HepG2 (cell line): ENCODE measurements around the gene ATG16L2. TPM values are rescaled to one million over a fixed set of nuclear protein-coding genes. Genes with fewer than 3 reads are reported as not detected.

Experiments used
- ELF4 ChIP-seq: sonication (generic); formaldehyde crosslinking; IDR thresholded peaks from 2 replicates; pipeline ENCODE4 v1.5.0; 2020; ENCODE audit warnings: missing genetic modification reagents, mild to moderate bottlenecking, moderate library complexity, borderline replicate concordance
- FOXM1 ChIP-seq: sonication (generic); formaldehyde crosslinking; IDR thresholded peaks from 2 replicates; pipeline ENCODE4 v1.5.0; 2020; ENCODE audit warnings: missing genetic modification reagents
- FOXO1 ChIP-seq: sonication (generic); formaldehyde crosslinking; IDR thresholded peaks from 2 replicates; pipeline ENCODE4 v1.4.0; 2020; ENCODE audit warnings: missing genetic modification reagents
- KMT2B ChIP-seq: IDR thresholded peaks from 2 replicates; pipeline ENCODE4 v1.6.1; 2016; ENCODE audit warnings: missing genetic modification reagents, missing compliant biosample characterization
- PCBP1 ChIP-seq: fragments of 200-400 bp; formaldehyde crosslinking; IDR thresholded peaks from 2 replicates; pipeline ENCODE4 v1.6.1; 2017; ENCODE audit warnings: mild to moderate bottlenecking, low read depth, low read length, borderline replicate concordance
- SMC3 ChIP-seq: IDR thresholded peaks from 2 replicates; pipeline ENCODE4 v1.6.1; 2011; ENCODE audit warnings: low read length, improper control_type of control experiment
- TCF7L2 ChIP-seq: IDR thresholded peaks from 2 replicates; pipeline ENCODE4 v1.6.1; 2011; ENCODE audit warnings: mild to moderate bottlenecking, low read depth, low read length, moderate library complexity
- TMF1 ChIP-seq: sonication (generic); formaldehyde crosslinking; IDR thresholded peaks from 2 replicates; pipeline ENCODE4 v1.8.1; 2022; ENCODE audit warnings: low read depth, missing genetic modification reagents
- ZNF333 ChIP-seq: sonication (generic); formaldehyde crosslinking; IDR thresholded peaks from 2 replicates; pipeline ENCODE4 v1.4.0; 2020; ENCODE audit warnings: mild to moderate bottlenecking, missing genetic modification reagents, borderline replicate concordance
- ZNF431 ChIP-seq: sonication (generic); formaldehyde crosslinking; IDR thresholded peaks from 2 replicates; pipeline ENCODE4 v1.9.0; 2022; ENCODE audit warnings: missing genetic modification reagents, low read depth, mild to moderate bottlenecking, borderline replicate concordance
- ZNF546 ChIP-seq: sonication (generic); formaldehyde crosslinking; conservative IDR thresholded peaks from 2 replicates; pipeline ENCODE4 v1.8.1; 2023; ENCODE audit warnings: mild to moderate bottlenecking, missing genetic modification reagents
- ZNF567 ChIP-seq: sonication (generic); formaldehyde crosslinking; IDR thresholded peaks from 2 replicates; pipeline ENCODE4 v1.8.1; 2023; ENCODE audit warnings: mild to moderate bottlenecking, missing genetic modification reagents, borderline replicate concordance
- ZNF83 ChIP-seq: sonication (generic); formaldehyde crosslinking; IDR thresholded peaks from 2 replicates; pipeline ENCODE4 v1.4.0; 2020; ENCODE audit warnings: missing genetic modification reagents, mild to moderate bottlenecking, borderline replicate concordance
- ZSCAN31 ChIP-seq: sonication (generic); formaldehyde crosslinking; IDR thresholded peaks from 2 replicates; pipeline ENCODE4 v1.5.0; 2020; ENCODE audit warnings: low read depth, mild to moderate bottlenecking, missing genetic modification reagents
- polyA plus RNA-seq, 8 experiments: library from polyadenylated mRNA; depleted of rRNA in 3 of 8; stranded (reverse) in 7 of 8; unstranded in 1 of 8; fragments of >200 nt; fragmentation: Illumina TruSeq in 4 of 8; extraction: Trizol in 4 of 8; gene quantifications; 2 replicates each; pipeline versions ENCODE4 v1.2.1 to v1.2.3, GENCODE V29; 2011 to 2016; ENCODE audit warnings: low read depth in 4 of 8, missing spikeins in 1 of 8, mixed read lengths in 1 of 8; ENCODE audit not compliant: insufficient read depth in 1 of 8
- total RNA-seq, 5 experiments: library from RNA; depleted of rRNA; stranded (reverse); fragments of >200 nt; fragmentation: Illumina TruSeq; extraction: Trizol; gene quantifications; 2 replicates each; pipeline ENCODE4 v1.2.3, GENCODE V29; 2016; ENCODE audit warnings: low read depth in 1 of 5
- TF ChIP-seq, protein P1 (sequence below): sonication (generic); formaldehyde crosslinking; IDR thresholded peaks from 2 replicates; pipeline ENCODE4 v1.5.0; 2020; ENCODE audit warnings: missing genetic modification reagents
- TF ChIP-seq, protein P2 (sequence below): sonication (generic); formaldehyde crosslinking; IDR thresholded peaks from 2 replicates; pipeline ENCODE4 v1.4.0; 2020; ENCODE audit warnings: missing genetic modification reagents
- TF ChIP-seq, protein P3 (sequence below): sonication (generic); formaldehyde crosslinking; IDR thresholded peaks from 2 replicates; pipeline ENCODE4 v1.5.0; 2020; ENCODE audit warnings: mild to moderate bottlenecking, missing genetic modification reagents
- TF ChIP-seq, protein P4 (sequence below): sonication (generic); IDR thresholded peaks from 2 replicates; pipeline ENCODE4 v1.6.1; 2016; ENCODE audit warnings: low read depth, borderline replicate concordance
- TF ChIP-seq, protein P5 (sequence below): sonication (generic); formaldehyde crosslinking; IDR thresholded peaks from 2 replicates; pipeline ENCODE4 v1.4.0; 2020; ENCODE audit warnings: missing genetic modification reagents, borderline replicate concordance
- TF ChIP-seq, protein P6 (sequence below): sonication (generic); formaldehyde crosslinking; IDR thresholded peaks from 2 replicates; pipeline ENCODE4 v1.8.1; 2023; ENCODE audit warnings: missing genetic modification reagents, mild to moderate bottlenecking, borderline replicate concordance

Gene ATG16L2
- total and polyA plus RNA-seq, 2 of the 13 experiments (the other 11 are each of a cell fraction or from before 2014, with no cell fraction given), result 6.2 to 14.8 TPM

DNA sequence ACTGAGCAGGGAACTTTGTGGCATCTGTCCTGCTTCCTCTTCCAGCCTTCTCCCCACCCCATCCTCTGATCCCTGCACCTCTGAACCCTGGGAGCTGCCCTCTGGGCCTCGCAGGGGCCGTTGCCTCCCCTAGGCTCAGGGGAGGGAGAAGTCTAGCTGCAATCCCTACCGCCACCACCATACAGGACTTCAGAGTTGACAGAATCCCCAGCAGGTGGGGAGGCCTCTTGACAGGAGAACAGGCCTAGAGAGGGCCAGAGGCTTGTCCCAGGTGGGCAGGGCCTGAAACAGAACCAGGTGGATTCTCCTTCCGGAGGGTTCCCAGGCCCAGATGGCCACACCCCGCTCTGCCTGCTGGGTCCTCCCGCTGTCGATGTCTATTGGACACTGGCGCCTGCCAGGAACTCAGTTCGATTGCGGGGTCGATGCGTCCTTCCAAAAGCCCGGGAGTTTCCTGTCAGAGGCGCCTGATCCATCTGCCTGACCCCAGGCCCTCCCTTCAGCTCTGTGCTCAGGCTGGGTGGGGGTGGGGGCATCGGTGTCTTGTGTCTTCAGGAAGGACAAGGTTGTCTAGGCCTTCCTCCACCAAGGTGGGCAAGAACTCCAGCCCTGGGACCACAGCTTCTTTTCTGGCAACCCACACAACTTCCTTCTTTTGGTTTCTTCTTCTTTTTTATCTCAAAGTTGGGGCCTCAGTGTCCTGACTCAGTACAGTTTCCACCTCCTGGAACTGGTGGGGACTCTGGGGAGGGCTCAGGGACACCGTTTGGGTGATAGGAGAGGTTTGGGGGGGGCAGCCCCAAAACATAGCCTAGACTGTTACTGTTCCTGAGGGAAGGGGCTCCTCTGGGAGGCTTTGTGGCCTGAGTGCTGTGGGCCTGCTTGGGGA, 26.8 kb upstream of the ATG16L2 start (continued):
- TF ChIP-seq, protein P1, sequence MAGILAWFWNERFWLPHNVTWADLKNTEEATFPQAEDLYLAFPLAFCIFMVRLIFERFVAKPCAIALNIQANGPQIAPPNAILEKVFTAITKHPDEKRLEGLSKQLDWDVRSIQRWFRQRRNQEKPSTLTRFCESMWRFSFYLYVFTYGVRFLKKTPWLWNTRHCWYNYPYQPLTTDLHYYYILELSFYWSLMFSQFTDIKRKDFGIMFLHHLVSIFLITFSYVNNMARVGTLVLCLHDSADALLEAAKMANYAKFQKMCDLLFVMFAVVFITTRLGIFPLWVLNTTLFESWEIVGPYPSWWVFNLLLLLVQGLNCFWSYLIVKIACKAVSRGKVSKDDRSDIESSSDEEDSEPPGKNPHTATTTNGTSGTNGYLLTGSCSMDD (CRISPR knock-in tag), result no peak
- TF ChIP-seq, protein P2, sequence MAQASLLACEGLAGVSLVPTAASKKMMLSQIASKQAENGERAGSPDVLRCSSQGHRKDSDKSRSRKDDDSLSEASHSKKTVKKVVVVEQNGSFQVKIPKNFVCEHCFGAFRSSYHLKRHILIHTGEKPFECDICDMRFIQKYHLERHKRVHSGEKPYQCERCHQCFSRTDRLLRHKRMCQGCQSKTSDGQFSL (CRISPR knock-in tag), result no peak
- TF ChIP-seq ZNF431 (no peak), ZNF546 (CRISPR knock-in tag) (no peak), ZNF83 (CRISPR knock-in tag) (no peak), FOXM1 (CRISPR knock-in tag) (no peak), ZNF333 (CRISPR knock-in tag) (peak; percentile 44; the same call in 1 of the 2 replicates), ZSCAN31 (CRISPR knock-in tag) (peak; percentile 40; the same call in 1 of the 2 replicates), ZNF567 (CRISPR knock-in tag) (no peak), PCBP1 (peak; percentile 70; the same call in 1 of the 2 replicates), ELF4 (CRISPR knock-in tag) (no peak), TCF7L2 (no peak), FOXO1 (CRISPR knock-in tag) (no peak), KMT2B (CRISPR knock-in tag) (0 out of 2 replicates have a peak, but pooled peaks have one; percentile 13), TMF1 (0 out of 2 replicates have a peak, but pooled peaks have one; percentile 39), SMC3 (no peak)
- TF ChIP-seq, protein P3, sequence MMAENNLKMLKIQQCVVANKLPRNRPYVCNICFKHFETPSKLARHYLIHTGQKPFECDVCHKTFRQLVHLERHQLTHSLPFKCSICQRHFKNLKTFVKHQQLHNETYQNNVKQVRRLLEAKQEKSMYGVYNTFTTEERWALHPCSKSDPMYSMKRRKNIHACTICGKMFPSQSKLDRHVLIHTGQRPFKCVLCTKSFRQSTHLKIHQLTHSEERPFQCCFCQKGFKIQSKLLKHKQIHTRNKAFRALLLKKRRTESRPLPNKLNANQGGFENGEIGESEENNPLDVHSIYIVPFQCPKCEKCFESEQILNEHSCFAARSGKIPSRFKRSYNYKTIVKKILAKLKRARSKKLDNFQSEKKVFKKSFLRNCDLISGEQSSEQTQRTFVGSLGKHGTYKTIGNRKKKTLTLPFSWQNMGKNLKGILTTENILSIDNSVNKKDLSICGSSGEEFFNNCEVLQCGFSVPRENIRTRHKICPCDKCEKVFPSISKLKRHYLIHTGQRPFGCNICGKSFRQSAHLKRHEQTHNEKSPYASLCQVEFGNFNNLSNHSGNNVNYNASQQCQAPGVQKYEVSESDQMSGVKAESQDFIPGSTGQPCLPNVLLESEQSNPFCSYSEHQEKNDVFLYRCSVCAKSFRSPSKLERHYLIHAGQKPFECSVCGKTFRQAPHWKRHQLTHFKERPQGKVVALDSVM (CRISPR knock-in tag), result peak; percentile 93
- TF ChIP-seq, protein P4, sequence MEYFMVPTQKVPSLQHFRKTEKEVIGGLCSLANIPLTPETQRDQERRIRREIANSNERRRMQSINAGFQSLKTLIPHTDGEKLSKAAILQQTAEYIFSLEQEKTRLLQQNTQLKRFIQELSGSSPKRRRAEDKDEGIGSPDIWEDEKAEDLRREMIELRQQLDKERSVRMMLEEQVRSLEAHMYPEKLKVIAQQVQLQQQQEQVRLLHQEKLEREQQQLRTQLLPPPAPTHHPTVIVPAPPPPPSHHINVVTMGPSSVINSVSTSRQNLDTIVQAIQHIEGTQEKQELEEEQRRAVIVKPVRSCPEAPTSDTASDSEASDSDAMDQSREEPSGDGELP, result peak; percentile 82; the same call in 1 of the 2 replicates
- TF ChIP-seq, protein P5, sequence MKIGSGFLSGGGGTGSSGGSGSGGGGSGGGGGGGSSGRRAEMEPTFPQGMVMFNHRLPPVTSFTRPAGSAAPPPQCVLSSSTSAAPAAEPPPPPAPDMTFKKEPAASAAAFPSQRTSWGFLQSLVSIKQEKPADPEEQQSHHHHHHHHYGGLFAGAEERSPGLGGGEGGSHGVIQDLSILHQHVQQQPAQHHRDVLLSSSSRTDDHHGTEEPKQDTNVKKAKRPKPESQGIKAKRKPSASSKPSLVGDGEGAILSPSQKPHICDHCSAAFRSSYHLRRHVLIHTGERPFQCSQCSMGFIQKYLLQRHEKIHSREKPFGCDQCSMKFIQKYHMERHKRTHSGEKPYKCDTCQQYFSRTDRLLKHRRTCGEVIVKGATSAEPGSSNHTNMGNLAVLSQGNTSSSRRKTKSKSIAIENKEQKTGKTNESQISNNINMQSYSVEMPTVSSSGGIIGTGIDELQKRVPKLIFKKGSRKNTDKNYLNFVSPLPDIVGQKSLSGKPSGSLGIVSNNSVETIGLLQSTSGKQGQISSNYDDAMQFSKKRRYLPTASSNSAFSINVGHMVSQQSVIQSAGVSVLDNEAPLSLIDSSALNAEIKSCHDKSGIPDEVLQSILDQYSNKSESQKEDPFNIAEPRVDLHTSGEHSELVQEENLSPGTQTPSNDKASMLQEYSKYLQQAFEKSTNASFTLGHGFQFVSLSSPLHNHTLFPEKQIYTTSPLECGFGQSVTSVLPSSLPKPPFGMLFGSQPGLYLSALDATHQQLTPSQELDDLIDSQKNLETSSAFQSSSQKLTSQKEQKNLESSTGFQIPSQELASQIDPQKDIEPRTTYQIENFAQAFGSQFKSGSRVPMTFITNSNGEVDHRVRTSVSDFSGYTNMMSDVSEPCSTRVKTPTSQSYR (CRISPR knock-in tag), result 0 out of 2 replicates have a peak, but pooled peaks have one; percentile 8
- TF ChIP-seq, protein P6, sequence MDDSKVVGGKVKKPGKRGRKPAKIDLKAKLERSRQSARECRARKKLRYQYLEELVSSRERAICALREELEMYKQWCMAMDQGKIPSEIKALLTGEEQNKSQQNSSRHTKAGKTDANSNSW (CRISPR knock-in tag), result no peak
